ENCODE data around the gene DIRAS1.

DIRAS1 gene, protein sequence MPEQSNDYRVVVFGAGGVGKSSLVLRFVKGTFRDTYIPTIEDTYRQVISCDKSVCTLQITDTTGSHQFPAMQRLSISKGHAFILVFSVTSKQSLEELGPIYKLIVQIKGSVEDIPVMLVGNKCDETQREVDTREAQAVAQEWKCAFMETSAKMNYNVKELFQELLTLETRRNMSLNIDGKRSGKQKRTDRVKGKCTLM

DNA sequence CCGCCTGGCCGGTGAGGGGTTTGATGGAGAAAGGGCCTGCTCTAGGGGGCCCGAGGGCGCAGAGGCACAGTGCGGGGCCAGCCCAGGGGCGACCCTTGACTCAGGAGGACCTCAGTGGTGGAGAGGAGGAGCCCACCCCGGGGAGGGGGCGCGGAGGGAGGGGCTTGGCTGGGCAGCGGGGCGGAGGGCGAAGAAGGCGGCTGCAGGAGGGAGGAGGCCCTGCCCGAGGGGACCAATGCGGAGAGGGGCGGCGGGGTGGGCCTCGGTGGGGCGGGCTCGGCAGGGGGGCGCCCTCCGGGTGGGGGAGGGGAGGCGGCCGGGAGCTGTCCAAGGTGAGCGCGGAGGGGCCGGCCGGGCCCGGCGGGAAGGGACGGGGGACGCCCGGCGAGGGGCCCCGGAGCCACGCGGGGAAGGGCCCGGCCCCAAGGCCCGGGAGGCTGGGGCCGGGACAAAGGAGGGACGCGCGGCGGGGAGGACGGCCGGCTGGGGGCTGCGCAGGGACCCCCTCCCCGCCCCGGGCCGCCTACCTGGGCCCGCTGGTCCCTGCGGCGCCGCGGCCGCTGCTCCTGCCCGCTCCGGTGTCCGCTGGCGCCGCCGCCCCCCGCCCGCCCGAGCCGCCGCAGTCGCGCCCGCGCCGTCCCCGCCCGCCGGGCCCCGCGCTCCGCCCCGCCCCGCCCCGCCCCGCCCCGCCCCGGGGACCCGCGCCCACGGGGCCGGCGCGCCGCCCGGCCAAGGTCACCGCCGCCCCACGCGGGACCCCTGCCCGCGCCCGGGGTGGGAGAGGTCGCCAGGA lies at the start of gene DIRAS1:
DIRAS1 (minus strand) TSS at position 596 of the 793 bp plus-strand sequence. CDS start 3,566 bp downstream, outside the sequence.
- no peak for DNase-seq (ENCODE audit: low read depth in 3 of 3, low spot score in 1 of 3)

DNA sequence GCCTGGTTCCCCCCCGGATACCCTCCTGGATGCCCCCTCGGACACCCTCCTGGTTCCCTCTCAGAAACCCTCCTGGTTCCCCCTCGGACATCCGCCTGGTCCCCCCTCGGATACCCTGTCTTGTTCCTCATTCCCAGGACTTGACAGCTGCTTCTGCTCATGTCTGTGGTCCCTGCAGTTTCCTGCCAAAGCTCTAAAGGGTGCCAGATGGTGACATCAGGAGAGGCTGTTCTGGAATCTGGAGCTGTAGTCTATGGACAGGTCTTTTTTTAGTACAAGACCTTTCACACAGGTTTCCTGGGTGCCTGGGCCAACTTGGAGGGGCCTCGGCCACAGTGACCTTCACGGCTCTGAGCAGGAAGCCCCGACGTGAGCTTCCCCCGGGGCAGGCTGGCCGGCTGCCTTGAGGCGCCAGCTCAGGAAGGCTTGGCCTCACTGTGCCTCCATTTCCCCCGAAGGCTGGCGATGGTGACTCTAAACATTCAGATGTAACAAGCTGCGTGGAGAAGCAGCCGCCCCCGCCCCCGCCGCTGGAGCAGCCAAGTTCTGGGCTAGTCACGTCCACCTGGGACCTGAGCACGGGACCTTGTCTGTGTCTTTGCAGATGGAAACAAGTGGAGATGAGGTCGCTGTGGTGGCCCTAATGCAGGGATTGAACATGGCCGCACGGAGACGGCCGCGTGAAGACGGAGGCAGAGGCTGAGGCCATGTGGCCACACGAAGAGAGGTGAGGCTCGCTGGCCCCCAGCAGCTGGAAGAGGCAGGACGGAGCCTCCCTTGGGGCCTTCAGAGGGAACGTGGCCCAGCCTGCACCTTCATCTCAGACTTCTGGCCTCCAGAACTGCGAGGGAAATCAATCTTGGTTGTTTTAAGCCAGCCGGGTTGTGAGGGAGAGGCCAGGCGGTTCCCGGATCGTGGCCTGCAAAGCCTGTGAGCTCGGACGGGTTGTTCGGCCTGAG lies 49.2 kb upstream of the DIRAS1 start:
- DNase-seq (ENCODE audit: low read depth in 3 of 3, low spot score in 1 of 3) = no peak

DNA sequence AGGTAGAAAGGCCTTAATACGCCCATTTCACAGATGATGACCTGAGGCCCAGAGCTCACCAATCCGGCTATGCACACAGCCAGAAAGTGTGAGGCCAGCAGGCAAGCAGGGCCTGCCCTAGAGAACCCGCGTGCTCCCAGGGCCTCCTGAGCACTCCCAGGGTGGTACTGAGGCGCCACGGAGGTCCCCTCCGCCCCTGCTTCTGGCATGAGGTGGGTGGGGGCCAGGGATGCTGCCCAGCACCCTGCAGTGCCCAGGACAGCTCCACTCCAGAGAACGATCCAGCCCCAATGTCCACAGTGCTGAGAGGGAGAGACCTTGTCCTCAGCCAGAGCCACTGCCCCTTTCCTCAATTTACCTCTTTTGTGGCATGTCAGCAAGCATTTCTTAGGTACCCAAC lies 48.0 kb upstream of the DIRAS1 start:
- no peak for DNase-seq (ENCODE audit: low read depth in 3 of 3, low spot score in 1 of 3)

DNA sequence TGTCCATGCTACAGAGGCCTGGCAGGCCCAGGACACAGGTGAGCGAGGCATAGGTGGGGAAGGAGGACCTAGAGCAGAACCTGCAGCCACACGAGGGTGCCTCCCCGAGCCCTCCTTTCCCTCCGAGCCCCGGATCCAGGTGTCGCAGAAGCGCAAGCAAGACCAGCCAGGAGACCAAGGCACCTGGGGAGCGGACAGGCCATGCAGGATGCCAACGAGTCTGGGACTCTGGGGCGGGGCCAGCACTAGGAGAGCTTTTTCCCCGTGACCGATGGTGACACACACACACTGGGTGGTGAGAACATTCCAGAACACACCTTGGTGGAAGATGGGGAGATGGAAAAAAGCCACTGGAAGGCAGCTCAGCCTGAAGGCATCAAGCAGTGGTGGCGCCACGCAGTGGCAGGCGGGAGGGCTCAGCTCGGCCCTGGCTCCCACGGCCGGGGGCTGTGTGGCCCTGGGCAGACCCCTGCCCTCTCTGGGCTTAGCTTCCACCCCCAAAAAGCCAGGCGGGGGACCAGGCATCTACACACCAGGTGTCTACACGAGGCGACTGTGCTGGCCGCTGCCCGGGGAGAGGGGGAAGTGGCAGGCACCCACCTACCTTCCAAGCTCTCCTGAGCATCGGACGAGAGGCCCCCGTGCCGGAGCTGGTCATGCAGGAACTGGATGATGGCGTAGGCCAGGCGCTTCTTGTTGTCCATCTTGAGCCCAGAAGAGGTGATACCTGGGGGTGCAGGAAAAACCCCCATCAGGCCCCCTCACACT lies 47.4 kb upstream of the DIRAS1 start:
- no peak for DNase-seq (ENCODE audit: low read depth in 3 of 3, low spot score in 1 of 3)

DNA sequence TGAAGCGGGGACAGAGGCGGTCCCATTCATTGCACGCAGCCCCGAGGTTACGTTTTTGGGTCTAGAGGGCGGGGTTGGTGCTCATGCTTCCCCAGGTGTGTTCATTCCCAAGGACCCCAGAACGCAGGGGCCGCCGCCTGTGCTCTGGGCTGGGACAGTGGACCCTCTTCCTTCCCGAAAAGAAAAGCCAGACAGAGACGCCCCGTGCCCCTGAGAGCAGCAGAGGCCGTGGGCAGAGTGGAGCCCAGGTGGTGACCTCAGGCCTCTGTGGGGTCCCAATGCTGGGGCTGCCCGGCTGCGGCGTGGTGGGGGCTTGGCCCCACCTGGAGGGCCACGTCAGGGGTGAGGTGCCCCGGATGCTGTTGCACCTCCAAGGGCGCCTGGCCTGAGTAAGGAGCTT lies 46.5 kb upstream of the DIRAS1 start:
- no peak for DNase-seq (ENCODE audit: low read depth in 3 of 3, low spot score in 1 of 3)

DNA sequence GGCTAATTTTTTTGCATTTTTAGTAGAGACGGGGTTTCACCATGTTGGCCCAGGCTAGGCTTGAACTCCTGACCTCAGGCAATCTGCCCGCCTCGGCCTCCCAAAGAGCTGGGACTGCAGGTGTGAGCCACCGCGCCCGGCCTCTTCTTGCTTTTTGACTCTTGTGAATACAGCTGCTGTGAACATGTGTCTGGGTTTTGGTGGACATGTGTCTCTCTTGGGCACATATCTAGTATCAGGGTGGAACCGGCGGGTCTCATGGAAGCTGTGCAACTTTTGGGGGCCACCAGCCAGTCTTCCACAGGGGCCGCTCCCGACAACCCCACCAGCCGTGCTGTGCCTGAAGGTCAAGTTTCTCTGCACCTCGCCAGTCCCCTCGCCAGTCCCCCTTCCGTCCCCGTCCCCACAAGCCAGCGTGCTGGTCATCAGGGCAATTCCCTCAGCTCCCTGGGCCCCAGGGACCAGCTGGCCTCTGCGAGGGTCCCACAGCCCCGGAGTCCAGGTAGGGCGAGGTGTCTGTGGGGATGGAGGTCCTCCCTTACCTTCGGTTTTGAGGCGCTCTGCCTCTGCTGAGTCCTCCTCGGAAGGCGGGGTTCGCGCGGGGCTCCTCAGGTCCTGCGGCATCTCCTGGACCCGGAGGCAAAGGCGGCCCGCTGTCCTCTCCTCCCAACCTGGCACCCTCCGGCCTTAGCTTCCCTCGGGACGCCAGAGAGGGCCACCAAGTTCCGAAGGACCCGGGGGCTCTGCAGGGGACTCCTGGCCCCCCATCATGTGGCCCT lies 45.6 kb upstream of the DIRAS1 start:
- no peak for DNase-seq (ENCODE audit: low read depth in 3 of 3, low spot score in 1 of 3)

DNA sequence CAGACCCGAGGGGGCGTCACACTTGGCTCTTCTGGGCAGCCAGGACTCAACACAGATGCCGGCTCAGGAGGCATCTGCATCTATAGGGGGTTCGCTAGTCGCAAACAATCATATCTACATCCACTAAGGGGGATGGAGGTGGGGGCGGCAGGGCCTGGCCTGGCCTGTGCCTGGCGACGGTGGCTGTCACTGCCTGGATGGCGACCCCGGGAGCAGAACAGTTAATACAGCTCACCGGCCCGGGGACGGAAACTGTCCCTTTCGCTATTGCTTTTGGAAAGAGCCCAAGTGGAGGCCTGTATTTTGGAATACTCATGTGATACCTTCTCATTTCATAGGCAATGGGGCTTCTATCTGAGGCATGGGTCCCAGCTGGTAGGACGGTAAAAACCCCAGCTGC lies 44.2 kb upstream of the DIRAS1 start:
- DNase-seq (ENCODE audit: low read depth in 3 of 3, low spot score in 1 of 3) = no peak

DNA sequence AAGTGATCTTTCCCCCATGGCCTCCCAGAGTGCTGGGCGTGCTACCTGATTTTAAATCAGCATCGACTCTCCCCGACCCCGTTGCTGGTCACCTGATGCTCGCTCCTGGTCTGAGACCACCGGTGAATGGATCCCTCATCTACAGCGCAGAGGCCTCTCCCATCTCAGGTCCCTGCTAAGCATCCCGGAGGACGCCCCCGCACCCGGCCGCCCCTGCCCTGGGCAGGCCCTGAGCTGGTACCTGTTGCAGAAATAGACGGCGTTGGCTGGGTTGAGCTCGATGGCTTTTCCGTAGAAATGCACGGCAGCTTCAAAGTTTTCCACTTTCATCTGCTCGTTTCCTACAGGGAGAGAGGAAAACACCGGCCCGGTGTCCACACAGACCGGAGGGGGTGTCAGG lies 43.8 kb upstream of the DIRAS1 start:
- DNase-seq (ENCODE audit: low read depth in 3 of 3, low spot score in 1 of 3) = no peak

DNA sequence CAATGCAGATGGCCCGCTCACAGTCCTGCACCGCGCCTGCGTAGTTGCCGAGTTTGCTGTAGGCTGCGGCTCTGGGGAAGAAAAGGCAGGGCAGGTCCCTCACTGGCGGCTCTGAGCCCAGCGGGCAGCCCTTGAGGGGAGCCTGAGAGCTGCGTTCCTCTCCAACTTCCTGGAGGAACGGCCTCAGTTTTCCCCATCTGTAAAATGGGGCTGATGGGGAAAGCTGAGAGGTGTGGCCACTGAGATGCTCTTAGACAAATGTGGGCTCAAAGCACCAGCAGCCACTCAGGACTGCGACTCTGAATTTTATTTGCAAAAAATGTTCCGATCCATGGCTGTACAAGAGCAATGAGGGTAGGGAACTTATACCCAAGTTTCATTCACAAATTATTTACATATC lies 42.5 kb upstream of the DIRAS1 start:
- DNase-seq (ENCODE audit: low read depth in 3 of 3, low spot score in 1 of 3) = no peak

DNA sequence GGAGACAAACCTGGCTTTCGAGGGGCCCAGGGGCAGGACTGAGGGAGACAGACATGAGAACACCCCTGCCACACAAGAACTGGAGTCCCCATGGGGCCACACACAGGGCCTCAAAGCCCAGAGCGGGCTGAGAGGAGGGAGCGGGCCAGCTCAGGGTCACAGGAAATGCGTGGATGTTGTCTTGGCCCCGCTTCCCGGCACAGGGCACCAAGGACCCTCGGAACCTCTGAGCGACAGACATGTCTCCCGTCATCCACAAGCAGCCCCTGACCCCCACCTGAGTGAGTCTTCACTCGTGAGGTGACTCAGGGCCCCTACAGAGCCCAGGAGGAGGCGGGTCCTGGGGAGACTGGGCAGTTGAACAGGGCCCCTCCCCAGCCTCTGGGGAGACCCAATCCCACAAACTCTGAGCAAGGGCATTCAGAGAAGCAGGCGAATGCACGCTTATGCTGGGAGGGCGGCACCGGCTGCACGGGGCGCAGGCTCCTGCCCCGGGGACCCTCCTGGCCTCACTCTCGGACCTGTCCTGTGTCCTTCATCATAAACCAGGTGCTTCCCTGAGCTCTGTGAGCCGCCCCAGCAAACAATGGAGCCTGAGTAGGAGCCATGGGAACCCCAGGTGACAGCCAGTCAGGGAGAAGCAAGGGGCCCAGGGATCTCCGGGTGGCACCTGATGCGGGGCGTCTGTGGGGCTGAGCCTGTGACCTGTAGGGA lies 41.8 kb upstream of the DIRAS1 start:
- no peak for DNase-seq (ENCODE audit: low read depth in 3 of 3, low spot score in 1 of 3)

DNA sequence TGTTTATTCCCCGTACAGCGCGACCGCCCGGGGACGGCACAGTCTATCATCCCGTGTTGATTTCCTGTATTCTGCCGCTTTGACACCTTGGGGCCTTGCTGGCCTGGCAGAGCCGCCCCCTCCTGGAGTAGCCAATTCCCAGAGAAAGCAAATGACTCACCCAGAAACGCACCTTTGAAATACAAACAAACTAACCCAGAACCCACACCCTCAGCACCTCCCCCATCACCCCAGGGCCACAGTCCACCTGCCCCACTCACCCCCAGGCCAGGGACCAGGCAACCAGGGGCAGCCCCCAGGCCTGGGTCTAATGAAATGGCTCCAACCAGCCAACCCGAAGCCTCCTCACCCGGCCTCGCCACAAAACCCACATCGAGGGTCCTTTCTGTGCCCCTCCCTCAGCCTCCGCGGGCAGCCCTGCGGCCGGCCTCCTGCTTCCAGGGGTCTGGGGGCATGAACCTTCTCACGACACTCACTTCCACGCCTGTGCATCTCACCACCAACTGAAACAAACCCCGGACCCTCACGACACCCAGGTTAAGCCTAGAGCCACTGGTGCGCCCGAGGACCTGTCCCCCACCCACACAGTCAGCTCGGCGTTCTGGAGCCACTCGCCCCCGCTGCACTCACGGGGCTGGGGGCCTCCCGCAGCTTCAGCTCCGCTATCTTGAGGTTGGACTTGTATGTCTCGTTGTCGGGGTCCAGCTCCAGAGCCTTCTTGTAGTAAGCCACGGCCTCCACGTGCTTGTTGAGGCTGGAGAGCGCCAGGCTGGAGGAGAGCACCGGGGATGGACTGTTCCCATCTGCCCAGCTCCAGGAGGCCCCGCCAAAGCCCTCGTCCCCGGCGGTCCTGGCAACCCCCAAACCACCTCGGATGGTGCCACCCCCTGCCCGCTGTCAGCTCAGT lies 41.0 kb upstream of the DIRAS1 start:
- no peak for DNase-seq (ENCODE audit: low read depth in 3 of 3, low spot score in 1 of 3)

DNA sequence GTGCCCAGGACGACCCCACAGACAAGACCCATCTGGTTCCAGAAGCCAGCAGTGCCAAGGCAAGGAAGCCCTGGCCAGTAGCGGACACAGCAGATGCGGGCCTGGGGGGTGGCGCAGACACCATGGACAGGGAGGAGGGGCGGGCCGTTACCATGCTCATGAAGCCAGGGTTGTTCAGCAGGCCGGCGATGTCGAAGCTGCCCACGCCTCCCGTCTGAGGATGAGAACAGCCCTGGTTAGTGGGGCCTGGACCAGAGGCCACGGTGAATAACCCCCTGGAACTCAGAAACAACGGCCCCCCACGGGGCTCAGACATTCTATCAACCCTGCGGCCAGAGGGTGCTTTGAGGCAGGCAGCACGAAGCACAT lies 40.1 kb upstream of the DIRAS1 start:
- DNase-seq (ENCODE audit: low read depth in 3 of 3, low spot score in 1 of 3) = no peak

DNA sequence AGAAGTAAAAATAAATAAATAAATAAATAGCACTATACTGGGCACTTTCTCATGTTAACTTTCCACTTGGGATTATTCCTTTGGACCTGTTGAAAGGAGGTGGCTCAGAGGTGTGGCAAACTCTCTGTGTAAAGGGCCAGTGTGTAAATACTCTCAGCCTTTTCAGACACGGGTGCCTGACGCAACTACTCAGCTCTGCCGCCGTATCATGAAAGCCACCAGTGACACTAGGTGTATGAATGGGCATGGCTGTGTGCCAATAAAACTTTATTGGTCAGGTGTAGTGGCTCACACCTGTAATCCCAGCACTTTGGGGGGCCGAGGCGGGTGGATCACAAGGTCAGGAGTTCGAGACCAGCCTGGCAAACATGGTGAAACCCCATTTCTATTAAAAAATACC lies 38.8 kb upstream of the DIRAS1 start:
- no peak for DNase-seq (ENCODE audit: low read depth in 3 of 3, low spot score in 1 of 3)

DNA sequence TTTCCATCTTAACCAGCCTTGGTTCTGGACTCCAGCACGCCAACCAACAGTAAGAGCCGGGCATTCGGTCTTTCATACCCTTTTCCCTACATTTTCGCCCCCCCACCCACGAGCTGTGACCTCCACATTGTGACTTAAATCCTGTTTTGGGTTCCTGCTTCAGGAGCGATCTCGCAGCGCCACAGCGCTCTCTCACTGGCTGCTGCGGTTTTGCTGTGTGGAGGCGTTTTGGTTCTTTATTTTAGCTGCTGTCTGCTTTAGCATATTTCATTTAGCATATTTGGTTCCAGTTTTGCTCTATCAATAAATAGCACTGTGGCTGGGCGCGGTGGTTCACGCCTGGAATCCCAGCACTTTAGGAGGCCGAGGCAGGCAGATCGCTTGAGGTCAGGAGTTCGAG lies 38.2 kb upstream of the DIRAS1 start:
- no peak for DNase-seq (ENCODE audit: low read depth in 3 of 3, low spot score in 1 of 3)

DNA sequence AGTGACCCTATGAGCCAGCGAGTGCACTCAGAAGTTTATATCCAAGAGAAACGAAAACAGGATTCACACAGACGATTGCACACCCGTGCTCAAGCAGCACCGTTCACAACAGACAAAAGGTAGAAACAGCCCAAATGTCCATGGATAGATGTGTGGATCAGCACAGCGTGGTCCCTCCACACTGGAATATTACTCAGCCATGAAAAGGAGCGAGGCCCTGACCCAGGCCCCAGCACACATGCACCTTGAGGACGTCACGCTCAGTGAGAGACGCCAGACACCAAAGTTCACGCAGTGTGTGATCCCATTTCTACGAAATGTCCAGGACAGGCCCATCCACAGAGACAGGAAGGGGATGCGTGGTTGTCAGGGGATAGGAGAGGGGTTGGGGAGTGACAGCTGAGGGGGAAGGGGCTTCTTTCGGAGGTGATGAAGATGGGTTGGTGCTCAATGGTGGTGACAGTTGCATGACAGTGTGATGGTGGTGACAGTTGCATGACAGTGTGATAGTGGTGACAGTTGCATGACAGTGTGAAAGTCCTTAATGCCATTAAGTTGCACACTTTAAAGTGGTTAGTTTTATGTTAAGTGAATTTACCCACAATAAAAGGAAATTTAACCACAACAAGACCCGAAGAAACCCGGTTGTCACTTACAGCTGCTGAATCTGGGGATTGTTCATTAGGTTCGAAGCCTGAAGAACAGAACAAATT lies 37.6 kb upstream of the DIRAS1 start:
- DNase-seq (ENCODE audit: low read depth in 3 of 3, low spot score in 1 of 3) = no peak

DNA sequence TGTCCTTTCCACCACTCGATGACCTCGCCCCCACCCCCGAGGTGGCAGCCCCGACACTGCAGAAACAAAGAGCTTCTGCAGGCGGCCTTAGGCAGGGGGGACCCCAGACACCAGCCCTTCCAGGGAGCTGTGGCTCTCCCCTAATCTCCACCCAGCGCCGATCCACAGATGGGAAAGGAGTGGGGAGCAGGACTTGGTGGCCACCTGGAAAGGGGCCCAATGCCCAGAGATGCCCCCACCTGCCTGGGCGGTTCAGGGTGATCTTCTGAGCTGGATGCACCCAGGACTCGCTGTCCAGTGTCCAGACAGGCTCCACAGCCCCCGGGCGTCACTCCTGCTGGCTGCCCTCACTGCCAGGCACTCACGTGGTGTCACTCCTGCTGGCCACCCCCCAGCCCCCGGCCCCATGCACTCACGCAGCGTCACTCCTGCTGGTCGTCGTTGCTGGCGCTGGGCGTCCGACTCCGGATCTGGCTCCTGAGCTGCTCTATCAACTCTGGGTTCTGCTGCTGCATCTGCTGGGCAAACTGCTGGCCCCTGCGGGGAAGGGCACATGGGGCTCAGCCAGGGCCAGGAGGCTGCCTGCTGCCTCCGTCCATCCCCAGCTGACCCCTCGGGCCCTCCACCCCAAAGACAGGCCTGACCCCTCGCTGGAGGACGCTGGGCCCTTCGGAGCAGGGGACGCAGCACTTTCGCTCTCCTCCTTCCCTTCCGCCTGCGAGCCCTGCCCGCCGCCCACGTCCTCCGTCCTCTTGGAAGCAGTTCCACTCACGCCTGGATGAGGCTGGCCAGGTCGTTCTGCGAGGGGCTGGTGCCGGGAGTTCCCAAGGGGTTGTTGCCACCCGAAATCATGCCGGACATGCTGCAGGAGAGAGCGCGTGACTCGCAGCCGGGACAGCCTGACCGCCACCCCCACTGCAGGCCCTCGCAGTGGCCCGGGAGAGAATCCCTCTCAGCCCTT lies 36.0 kb upstream of the DIRAS1 start:
- DNase-seq (ENCODE audit: low read depth in 3 of 3, low spot score in 1 of 3) = no peak

DNA sequence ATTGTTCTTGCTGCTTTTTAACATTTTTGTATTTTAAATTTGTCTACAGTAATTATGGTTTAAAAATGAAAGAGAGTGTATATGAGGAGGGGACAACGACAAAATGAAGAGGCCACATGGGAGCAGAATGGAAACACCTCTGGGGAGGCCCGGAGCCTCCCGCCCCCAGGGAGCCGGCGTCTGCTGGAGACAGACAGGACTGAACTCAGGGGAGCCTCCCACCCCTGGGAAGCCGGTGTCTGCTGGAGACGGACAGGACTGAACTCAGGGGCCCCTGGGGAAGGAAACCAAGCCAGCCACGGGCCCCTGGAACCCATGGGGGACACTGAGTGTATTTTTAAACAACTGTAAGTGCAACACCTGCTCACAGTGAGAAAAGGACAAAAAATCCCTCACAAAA lies 35.3 kb upstream of the DIRAS1 start:
- DNase-seq (ENCODE audit: low read depth in 3 of 3, low spot score in 1 of 3) = no peak
